Measurements from ENCODE around the gene CLTC. TPM values are rescaled to one million over a fixed set of nuclear protein-coding genes. Genes with fewer than 3 reads are reported as not detected.

The CLTC gene
- total RNA-seq, 1 donor from 2014 or later: 296 TPM

DNA sequence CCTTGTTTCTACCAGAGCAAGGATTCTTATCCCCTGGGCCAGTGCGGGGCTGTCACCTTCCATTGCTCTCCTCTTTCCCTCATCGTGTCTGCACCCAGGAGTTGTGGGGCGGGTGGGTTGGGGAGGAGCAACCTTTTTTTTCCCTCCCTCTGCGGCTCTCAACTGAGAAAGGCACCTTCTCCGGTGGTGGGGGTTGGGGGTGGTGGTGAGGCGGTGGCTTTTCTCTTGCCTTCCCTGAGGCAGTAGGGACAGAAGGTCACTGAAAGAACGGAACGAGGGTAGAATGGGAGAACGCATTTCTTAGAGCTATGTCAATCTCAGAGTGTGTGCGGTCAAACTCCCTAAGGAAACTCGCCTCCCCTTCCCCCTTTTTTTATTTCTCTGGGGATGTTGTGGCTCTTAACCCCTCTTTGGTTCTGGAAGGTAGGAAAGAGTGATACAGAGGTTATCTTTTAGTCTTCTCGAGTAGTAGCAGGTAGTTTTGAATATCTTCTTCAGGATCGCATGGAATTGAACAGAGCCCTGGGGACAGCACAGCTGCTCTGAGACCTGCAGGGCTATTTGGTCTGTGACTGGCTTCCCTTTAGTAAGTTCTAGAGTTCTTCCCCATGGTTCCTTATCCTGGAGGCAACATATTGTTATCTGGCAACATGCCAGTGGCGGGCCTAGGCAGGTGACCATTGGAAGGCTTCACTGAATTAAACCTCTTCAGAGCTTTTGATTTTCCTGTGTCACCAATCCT lies 994 bp downstream of the CLTC start:
- TF ChIP-seq, protein P1, sequence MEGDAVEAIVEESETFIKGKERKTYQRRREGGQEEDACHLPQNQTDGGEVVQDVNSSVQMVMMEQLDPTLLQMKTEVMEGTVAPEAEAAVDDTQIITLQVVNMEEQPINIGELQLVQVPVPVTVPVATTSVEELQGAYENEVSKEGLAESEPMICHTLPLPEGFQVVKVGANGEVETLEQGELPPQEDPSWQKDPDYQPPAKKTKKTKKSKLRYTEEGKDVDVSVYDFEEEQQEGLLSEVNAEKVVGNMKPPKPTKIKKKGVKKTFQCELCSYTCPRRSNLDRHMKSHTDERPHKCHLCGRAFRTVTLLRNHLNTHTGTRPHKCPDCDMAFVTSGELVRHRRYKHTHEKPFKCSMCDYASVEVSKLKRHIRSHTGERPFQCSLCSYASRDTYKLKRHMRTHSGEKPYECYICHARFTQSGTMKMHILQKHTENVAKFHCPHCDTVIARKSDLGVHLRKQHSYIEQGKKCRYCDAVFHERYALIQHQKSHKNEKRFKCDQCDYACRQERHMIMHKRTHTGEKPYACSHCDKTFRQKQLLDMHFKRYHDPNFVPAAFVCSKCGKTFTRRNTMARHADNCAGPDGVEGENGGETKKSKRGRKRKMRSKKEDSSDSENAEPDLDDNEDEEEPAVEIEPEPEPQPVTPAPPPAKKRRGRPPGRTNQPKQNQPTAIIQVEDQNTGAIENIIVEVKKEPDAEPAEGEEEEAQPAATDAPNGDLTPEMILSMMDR (IDR thresholded peaks at IDR 0.05; ENCODE audit: insufficient read depth, low read length, poor library complexity, severe bottlenecking): no peak
- H3K4me3 ChIP-seq (ENCODE audit: low read depth, low read length): peak overlapping the region; percentile 96
- no peaks in the 10 kb centered on the region for H3K36me3 ChIP-seq (ENCODE audit: control insufficient read depth, insufficient read depth, low read length)
- no peaks in the 10 kb centered on the region for H3K27me3 ChIP-seq (ENCODE audit: control insufficient read depth, insufficient read depth, low read length)
- no peak for DNase-seq (ENCODE audit: low read depth)

DNA sequence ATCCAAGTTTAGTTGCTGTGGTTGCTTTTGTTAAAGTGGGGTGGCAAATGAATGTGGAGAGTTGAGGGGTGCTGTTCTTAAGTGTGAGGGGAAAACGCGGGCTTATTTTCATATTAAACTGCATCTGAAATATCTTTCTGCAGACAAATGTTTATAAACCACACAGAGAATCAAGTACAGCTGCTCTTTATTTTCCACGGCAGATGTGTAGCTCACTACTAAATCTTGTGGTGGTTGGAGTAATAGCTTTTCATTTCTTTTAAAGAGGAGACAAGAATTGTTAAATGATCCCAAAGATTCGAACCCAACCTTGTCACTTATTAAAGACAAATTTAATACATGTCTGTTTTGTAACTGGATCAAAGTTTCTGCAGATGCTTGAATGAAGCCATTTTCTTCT lies 2.1 kb downstream of the CLTC start:
- DNase-seq (ENCODE audit: low read depth): no peak
- peak overlapping the region; percentile 96 for H3K4me3 ChIP-seq (ENCODE audit: low read depth, low read length)
- H3K27me3 ChIP-seq (ENCODE audit: control insufficient read depth, insufficient read depth, low read length): no peaks in the 10 kb centered on the region
- TF ChIP-seq, protein P1 (IDR thresholded peaks at IDR 0.05; ENCODE audit: insufficient read depth, low read length, poor library complexity, severe bottlenecking): no peak
- H3K36me3 ChIP-seq (ENCODE audit: control insufficient read depth, insufficient read depth, low read length): no peaks in the 10 kb centered on the region

DNA sequence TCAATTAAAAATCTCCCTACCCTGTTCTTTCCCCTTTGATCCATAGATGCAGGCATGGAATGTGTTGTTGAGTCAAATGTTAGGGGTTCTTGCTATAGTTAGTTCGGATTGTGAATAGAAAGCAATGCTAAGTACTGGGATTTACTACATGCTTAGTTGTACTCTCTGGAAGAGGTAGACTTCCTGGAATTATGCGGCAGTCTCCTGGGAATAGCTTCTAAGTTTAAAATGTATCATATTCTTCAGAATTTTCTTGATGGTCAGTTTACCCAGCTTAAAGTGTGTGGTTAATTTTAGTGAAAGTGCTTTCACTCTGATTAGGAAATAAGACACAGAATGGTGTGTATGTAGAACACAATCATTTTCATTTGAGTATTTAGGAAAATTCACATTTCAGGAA lies 3.5 kb downstream of the CLTC start:
- no peak for DNase-seq (ENCODE audit: low read depth)
- Histone ChIP-seq H3K27me3 (ENCODE audit: control insufficient read depth, insufficient read depth, low read length) (no peaks in the 10 kb centered on the region), H3K4me3 (ENCODE audit: low read depth, low read length) (no peak overlapping the region), H3K36me3 (ENCODE audit: control insufficient read depth, insufficient read depth, low read length) (no peaks in the 10 kb centered on the region)
- TF ChIP-seq, protein P1 (IDR thresholded peaks at IDR 0.05; ENCODE audit: insufficient read depth, low read length, poor library complexity, severe bottlenecking): no peak

DNA sequence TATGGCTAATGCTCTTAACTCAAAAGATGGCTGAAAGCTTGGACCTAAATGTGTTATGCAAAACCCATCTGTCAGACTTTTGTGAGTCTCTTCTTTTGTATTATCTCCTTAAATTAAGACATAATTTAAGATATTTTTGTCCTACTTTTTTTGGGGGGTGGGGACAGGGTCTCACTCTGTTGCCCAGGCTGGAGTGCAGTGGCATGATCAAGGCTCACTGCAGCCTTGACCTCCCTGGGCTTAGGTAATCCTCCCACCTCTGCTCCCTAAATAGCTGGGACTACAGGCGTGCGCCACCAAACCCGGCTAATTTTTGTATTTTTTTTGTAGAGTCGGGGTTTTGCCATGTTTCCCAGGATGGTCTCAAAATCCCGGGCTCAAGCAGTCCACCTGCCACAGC lies 7.1 kb downstream of the CLTC start:
- no peak for DNase-seq (ENCODE audit: low read depth)
- Histone ChIP-seq H3K27me3 (ENCODE audit: control insufficient read depth, insufficient read depth, low read length) (no peaks in the 10 kb centered on the region), H3K4me3 (ENCODE audit: low read depth, low read length) (no peak overlapping the region), H3K36me3 (ENCODE audit: control insufficient read depth, insufficient read depth, low read length) (no peaks in the 10 kb centered on the region)
- TF ChIP-seq, protein P1 (IDR thresholded peaks at IDR 0.05; ENCODE audit: insufficient read depth, low read length, poor library complexity, severe bottlenecking): no peak

DNA sequence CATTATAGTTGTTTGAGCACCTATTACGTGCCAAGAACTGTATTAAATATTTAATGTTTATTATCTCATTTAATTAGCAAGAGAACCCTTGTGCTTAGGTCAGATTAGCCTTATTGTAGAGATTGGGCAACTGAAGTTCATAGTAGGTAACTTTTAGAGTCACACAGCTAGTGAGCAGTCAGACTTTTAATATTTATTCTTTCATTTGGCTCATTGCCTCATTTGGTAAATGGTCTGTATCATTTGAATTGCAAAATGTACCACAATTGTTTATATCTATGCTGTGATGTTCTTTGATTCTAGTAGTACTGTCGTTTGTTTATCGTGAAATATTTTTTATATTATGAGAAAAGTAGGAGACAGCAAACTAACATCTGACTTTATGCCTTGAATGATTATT lies 7.6 kb downstream of the CLTC start:
- H3K27me3 ChIP-seq (ENCODE audit: control insufficient read depth, insufficient read depth, low read length): no peaks in the 10 kb centered on the region
- no peaks in the 10 kb centered on the region for H3K36me3 ChIP-seq (ENCODE audit: control insufficient read depth, insufficient read depth, low read length)
- no peak overlapping the region for H3K4me3 ChIP-seq (ENCODE audit: low read depth, low read length)
- no peak for DNase-seq (ENCODE audit: low read depth)
- TF ChIP-seq, protein P1 (IDR thresholded peaks at IDR 0.05; ENCODE audit: insufficient read depth, low read length, poor library complexity, severe bottlenecking): no peak

DNA sequence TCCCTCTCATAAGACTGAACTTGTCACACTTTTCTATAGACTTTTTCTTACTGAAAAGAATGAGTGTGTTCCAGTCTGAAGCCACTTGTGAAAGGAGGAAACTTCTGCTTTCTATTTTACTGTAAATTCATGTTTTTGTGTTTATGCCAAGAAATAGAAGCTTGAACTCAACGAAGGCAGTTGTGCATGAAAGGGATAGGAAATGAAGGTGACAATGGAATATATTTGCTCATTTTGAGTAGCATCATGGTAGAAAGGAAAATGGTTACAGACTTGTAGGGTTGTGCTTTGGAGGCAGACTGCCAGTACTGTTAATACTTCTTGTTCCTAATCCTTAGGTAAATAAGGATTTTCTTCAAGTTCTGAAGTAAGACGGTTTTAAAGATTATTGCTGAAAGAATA lies 8.1 kb downstream of the CLTC start:
- no peaks in the 10 kb centered on the region for H3K27me3 ChIP-seq (ENCODE audit: control insufficient read depth, insufficient read depth, low read length)
- no peaks in the 10 kb centered on the region for H3K36me3 ChIP-seq (ENCODE audit: control insufficient read depth, insufficient read depth, low read length)
- H3K4me3 ChIP-seq (ENCODE audit: low read depth, low read length): no peak overlapping the region
- no peak for DNase-seq (ENCODE audit: low read depth)
- TF ChIP-seq, protein P1 (IDR thresholded peaks at IDR 0.05; ENCODE audit: insufficient read depth, low read length, poor library complexity, severe bottlenecking): no peak
